Chondrocyte (in vitro differentiated cells): ENCODE results near the gene SBNO1. TPM values are rescaled to one million over a fixed set of nuclear protein-coding genes. Genes with fewer than 3 reads are reported as not detected.

Experiments used
- DNase-seq: peaks from one replicate; pipeline ENCODE4 v3.0.0; 2021; ENCODE audit warnings: mixed read lengths, low spot score
- H3K27ac Mint-ChIP-seq: one replicate; pipeline ENCODE4 v1.8.0; 2021; ENCODE audit warnings: mild to moderate bottlenecking, moderate library complexity, mixed read lengths; ENCODE audit not compliant: unreplicated experiment
- H3K27me3 Mint-ChIP-seq: 2 replicates; pipeline ENCODE4 v1.8.0; 2021; ENCODE audit warnings: low read depth, mixed read lengths
- H3K36me3 Mint-ChIP-seq: 2 replicates; pipeline ENCODE4 v1.8.0; 2021; ENCODE audit warnings: low read depth, mixed read lengths
- H3K4me1 Mint-ChIP-seq: 2 replicates; pipeline ENCODE4 v1.8.0; 2021; ENCODE audit warnings: low read depth, mild to moderate bottlenecking, mixed read lengths
- H3K4me3 Mint-ChIP-seq: one replicate; pipeline ENCODE4 v1.8.0; 2021; ENCODE audit warnings: mild to moderate bottlenecking, moderate library complexity, mixed read lengths; ENCODE audit not compliant: unreplicated experiment
- H3K9me3 Mint-ChIP-seq: 2 replicates; pipeline ENCODE4 v1.8.0; 2021; ENCODE audit warnings: low read depth, mixed read lengths
- CTCF ChIP-seq: fragments of 200-600 bp; sonication (generic); IDR thresholded peaks from 2 replicates; pipeline ENCODE4 v1.5.0; 2021; ENCODE audit warnings: antibody characterized with exemption, mild to moderate bottlenecking, moderate library complexity
- total RNA-seq: library from RNA; stranded (reverse); gene quantifications from 3 replicates; pipeline ENCODE4 v1.2.1, GENCODE V29; 2021

The SBNO1 gene
- total RNA-seq, 1 donor from 2014 or later, result 37.7 TPM

DNA sequence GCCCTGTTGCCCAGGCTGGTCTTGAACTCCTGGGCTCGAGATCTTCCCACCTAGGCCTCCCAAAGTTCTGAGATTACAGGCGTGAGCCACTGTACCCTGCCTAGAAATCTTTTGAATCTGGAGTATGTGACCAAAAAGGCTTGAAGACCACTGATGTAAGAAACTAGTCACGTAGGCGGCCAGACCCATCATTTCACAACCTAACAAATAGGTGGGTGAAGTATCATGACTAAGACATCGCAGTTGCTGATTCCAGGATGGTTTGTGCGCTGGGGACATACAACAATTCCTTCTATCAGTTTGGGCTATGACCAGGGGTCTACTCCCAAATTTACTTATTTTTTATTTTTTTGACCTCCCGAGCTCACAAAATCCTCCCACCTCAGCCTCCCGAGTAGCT, 81.2 kb downstream of the SBNO1 start:
- no peaks in the 10 kb centered on the region for H3K9me3 Mint-ChIP-seq
- no peaks in the 10 kb centered on the region for H3K36me3 Mint-ChIP-seq
- no peak for DNase-seq
- peaks cover 3% of the 10 kb centered on the region for H3K4me1 Mint-ChIP-seq
- no peak overlapping the region for H3K4me3 Mint-ChIP-seq
- TF ChIP-seq CTCF, result no peak
- no peaks in the 10 kb centered on the region for H3K27me3 Mint-ChIP-seq
- H3K27ac Mint-ChIP-seq, result no peak overlapping the region

- DNase-seq, result no peak
- H3K4me1 Mint-ChIP-seq, result peaks cover 3% of the 10 kb centered on the region
- H3K4me3 Mint-ChIP-seq, result no peak overlapping the region
- no peaks in the 10 kb centered on the region for H3K9me3 Mint-ChIP-seq
- no peaks in the 10 kb centered on the region for H3K36me3 Mint-ChIP-seq
- H3K27me3 Mint-ChIP-seq, result no peaks in the 10 kb centered on the region
- H3K27ac Mint-ChIP-seq, result no peak overlapping the region
- TF ChIP-seq CTCF, result no peak
Measured at GRCh38 chr12:123282111-123282510, 82.5 kb downstream of the SBNO1 start.

DNA sequence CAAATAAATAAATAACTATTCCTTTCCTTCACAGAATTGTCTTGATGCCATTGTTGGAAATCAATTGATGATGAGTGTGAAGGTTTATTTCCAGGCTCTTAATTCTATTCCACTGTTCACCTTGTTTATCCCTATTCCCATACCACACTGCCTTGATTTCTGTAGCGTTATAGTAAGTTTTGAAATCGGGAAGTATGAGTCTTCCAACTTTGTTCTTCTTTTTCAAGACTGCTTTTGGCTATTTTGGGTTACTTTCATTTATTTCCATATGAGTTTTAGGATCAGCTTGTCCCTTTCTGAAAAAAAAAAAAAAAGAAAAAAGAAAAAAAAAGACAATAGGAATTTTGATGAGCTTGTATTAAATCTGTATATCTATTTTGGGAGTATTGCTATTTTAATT, 83.7 kb downstream of the SBNO1 start:
- Mint-ChIP-seq H3K4me3 (no peak overlapping the region), H3K36me3 (no peaks in the 10 kb centered on the region), H3K9me3 (no peaks in the 10 kb centered on the region), H3K27me3 (no peaks in the 10 kb centered on the region), H3K27ac (no peak overlapping the region), H3K4me1 (no peaks in the 10 kb centered on the region)
- no peak for TF ChIP-seq CTCF
- no peak for DNase-seq

DNA sequence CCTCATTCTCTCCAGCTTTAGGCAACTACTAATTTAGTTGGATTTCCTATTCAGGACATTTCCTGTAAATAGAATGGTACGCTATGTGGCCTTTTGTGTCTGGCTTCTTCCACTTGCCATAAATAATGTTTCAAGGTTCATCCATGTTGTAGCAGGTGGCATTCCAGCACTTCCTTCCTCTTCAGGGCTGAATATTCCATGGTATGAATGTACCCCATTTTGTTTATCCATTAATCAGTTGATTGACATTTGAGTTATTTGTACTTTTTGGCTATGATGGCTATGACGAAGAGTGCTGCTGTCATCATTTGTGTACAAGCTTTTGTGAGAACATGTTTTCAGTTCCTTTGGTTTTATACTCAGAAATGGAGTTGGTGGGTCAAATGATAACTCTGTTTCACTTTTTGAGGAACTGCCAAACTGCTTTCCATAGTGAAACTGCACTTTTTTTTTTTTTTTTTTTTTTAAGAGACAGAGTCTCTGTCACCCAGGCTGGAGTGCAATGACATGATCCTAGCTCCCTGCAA, 86.5 kb downstream of the SBNO1 start:
- Mint-ChIP-seq H3K4me1 (no peaks in the 10 kb centered on the region), H3K4me3 (no peak overlapping the region), H3K36me3 (no peaks in the 10 kb centered on the region), H3K27ac (no peak overlapping the region), H3K9me3 (no peaks in the 10 kb centered on the region), H3K27me3 (no peaks in the 10 kb centered on the region)
- no peak for TF ChIP-seq CTCF
- no peak for DNase-seq

DNA sequence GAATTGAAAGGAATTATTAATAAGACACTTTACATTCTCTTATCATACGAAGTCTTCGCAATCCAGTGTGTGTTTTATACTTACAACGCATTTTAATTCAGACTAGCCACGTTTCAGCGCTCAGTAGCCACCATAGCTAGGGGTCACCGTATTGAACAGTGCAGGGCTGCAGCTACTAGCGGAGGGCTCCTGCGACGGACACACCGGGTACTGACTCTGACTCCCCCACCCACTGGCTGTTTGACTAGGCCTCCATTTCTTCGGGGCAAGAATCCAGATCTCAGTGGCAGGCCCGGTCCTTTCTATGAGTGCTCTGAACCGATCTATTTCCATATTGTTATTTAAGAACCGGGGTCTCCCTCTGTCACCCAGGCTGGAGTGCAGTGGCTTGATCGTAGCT, 91.5 kb downstream of the SBNO1 start:
- H3K4me1 Mint-ChIP-seq, result peaks cover 23% of the 10 kb centered on the region
- H3K27me3 Mint-ChIP-seq, result no peaks in the 10 kb centered on the region
- H3K4me3 Mint-ChIP-seq, result no peak overlapping the region
- peak; percentile 35 for DNase-seq
- H3K36me3 Mint-ChIP-seq, result peaks cover 3% of the 10 kb centered on the region
- no peak overlapping the region for H3K27ac Mint-ChIP-seq
- H3K9me3 Mint-ChIP-seq, result no peaks in the 10 kb centered on the region
- TF ChIP-seq CTCF, result no peak
